Measurements from ENCODE around the gene PLA2G7. TPM values are rescaled to one million over a fixed set of nuclear protein-coding genes. Genes with fewer than 3 reads are reported as not detected.

PLA2G7 gene
- total and polyA plus RNA-seq, 2 of the 4 experiments (the other 2 are of a cell fraction), result not detected

DNA sequence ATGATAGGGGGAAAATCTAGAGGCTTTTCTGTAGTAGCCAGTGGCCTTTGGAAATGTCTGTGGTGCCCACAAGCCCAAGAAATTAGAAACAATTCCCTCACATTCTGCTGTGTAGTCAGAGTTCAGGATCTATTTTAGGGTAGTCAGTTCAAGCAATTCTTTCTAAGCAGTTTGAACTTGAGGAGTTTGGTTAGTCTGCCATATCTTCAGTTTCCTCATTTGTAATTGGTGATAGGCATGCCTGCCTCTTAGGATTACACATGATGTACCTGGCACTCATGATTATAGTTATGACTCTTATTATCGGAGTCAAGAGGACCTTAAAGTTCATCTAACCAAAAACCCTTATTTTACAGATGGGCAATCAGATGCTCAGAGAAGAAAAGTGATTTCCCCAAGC, 36.8 kb upstream of the PLA2G7 start:
- Histone ChIP-seq H3K4me1 (ENCODE audit: control insufficient read depth, insufficient read depth, low read length) (no peaks in the 10 kb centered on the region), H3K27me3 (ENCODE audit: control insufficient read depth, insufficient read depth, low read length) (no peaks in the 10 kb centered on the region), H2AK9ac (replicated peaks; ENCODE audit: low read depth, low read length, poor library complexity) (no peak overlapping the region), H3K9ac (ENCODE audit: low read depth, low read length) (no peak overlapping the region), H2BK15ac (ENCODE audit: low read depth, low read length) (no peak overlapping the region), H4K91ac (ENCODE audit: insufficient read depth, low read depth, low read length) (no peak overlapping the region), H3K4ac (ENCODE audit: low read depth, low read length) (no peak overlapping the region), H2AK5ac (ENCODE audit: low read depth, low read length) (no peak overlapping the region), H3K9me1 (ENCODE audit: insufficient read depth, low read length) (no peaks in the 10 kb centered on the region), H3K36me3 (ENCODE audit: control insufficient read depth, insufficient read depth, low read length) (no peaks in the 10 kb centered on the region), H2BK20ac (ENCODE audit: low read depth, low read length) (no peak overlapping the region), H4K20me1 (ENCODE audit: insufficient read depth, low read length) (no peaks in the 10 kb centered on the region), H3K14ac (replicated peaks; ENCODE audit: low read depth, low read length) (no peak overlapping the region), H3K4me2 (ENCODE audit: low read depth, low read length) (no peak overlapping the region), H3K27ac (ENCODE audit: insufficient read depth, low read length) (no peak overlapping the region), H4K8ac (ENCODE audit: low read depth in 2 of 2, low read length in 2 of 2) (no peak overlapping the region), H2BK120ac (ENCODE audit: low read depth, low read length) (no peak overlapping the region), H2AFZ (replicated peaks; ENCODE audit: low read length, poor library complexity) (no peak overlapping the region), H3K18ac (ENCODE audit: low read depth, low read length) (no peak overlapping the region), H3K79me1 (ENCODE audit: low read depth in 1 of 2, low read length in 2 of 2) (no peaks in the 10 kb centered on the region), H3K9me3 (ENCODE audit: control insufficient read depth, insufficient read depth, low read length) (no peaks in the 10 kb centered on the region), H2BK5ac (ENCODE audit: low read depth, low read length, poor library complexity, severe bottlenecking) (no peak overlapping the region), H4K5ac (ENCODE audit: low read depth, low read length) (no peak overlapping the region), H3K23ac (ENCODE audit: low read depth, low read length) (no peak overlapping the region), H3K4me3 (ENCODE audit: insufficient read depth, low read depth, low read length) (no peak overlapping the region), H3K56ac (ENCODE audit: extremely low read depth, insufficient read depth, low read length) (no peak overlapping the region)
- WGBS, 2 experiments (ENCODE audit: extremely low coverage in 2 of 2, insufficient read length in 1 of 2), result no CpG with 5 or more reads among the region's 1 CpG
- in situ Hi-C loops (cut with MboI; ENCODE audit: low sequenced_read_pairs) (no loop called here), dilution Hi-C loops (cut with HindIII; ENCODE audit: low sequenced_read_pairs, unreplicated experiment) (no loop called here), intact Hi-C loops (cut with micrococcal nuclease) (no loop called here)
- POLR2A ChIA-PET (ENCODE audit: unreplicated experiment), result no interaction called here
- no TSS peak for BruUV-seq (replicated peaks)
- no peak for DNase-seq
- no peak for ATAC-seq (ENCODE audit: low read depth)
- TF ChIP-seq CEBPB (IDR thresholded peaks at IDR 0.05; ENCODE audit: low read depth, low read length), result no peak
- no peak for TF ChIP-seq SMC3 (IDR thresholded peaks at IDR 0.05; ENCODE audit: low read depth, low read length)
- no peak for TF ChIP-seq MAFK (IDR thresholded peaks at IDR 0.05; ENCODE audit: low read depth, low read length)
- CTCF ChIA-PET, result no interaction called here

Data from IMR-90 (cell line).